Common myeloid progenitor, CD34-positive (primary cell): ENCODE measurements around the gene GSTM5.
A peak's percentile ranks its signal among the peaks of the same experiment; 100 is the strongest.
"Not testable (repeated sequence)": the region's sequence is repeated elsewhere in the genome, so short reads cannot be mapped to it uniquely, and the experiment has no call there.

Experiments
- CTCF ChIA-PET: fragments of 350-600 bp; sonication (Branson Sonifier 250); formaldehyde crosslinking; loops from one replicate; lab custom pipeline; 2021; ENCODE audit warnings: antibody characterized with exemption; lab: Charles Lee
- POLR2A ChIA-PET: fragments of 350-600 bp; sonication (Branson Sonifier 250); formaldehyde crosslinking; loops from one replicate; lab custom pipeline; 2021; ENCODE audit warnings: antibody characterized with exemption; lab: Charles Lee
- DNase-seq, 3 donors: peaks; one replicate each; pipeline versions ENCODE4 v3.0.0 to v3.0.0-alpha.2; 2013
- H3K27ac ChIP-seq, 2 experiments: 1 replicate in 1 of 2; 2 replicates in 1 of 2; pipeline ENCODE4 v1.7.0; 2013; ENCODE audit warnings: inconsistent platforms in 2 of 2, low read length in 2 of 2, mild to moderate bottlenecking in 2 of 2, low read depth in 1 of 2, moderate library complexity in 1 of 2; ENCODE audit not compliant: severe bottlenecking in 2 of 2, insufficient read depth in 1 of 2, poor library complexity in 1 of 2
- H3K27me3 ChIP-seq, 5 experiments: replicated peaks in 2 of 5; 1 replicate in 3 of 5; 2 replicates in 2 of 5; pipeline versions ENCODE4 v1.6.1 to v1.7.0; 2013; ENCODE audit warnings: low read length in 4 of 5, mild to moderate bottlenecking in 2 of 5, moderate library complexity in 2 of 5, inconsistent platforms in 1 of 5; ENCODE audit not compliant: insufficient read depth in 5 of 5, control insufficient read depth in 4 of 5
- H3K36me3 ChIP-seq, 4 experiments: 1 replicate in 2 of 4; 2 replicates in 2 of 4; pipeline versions ENCODE4 v1.6.1 to v1.7.0; 2013; ENCODE audit warnings: low read length in 3 of 4, control low read depth in 1 of 4, mild to moderate bottlenecking in 1 of 4; ENCODE audit not compliant: control insufficient read depth in 4 of 4, insufficient read depth in 4 of 4
- H3K4me1 ChIP-seq, 4 experiments: 1 replicate in 3 of 4; 2 replicates in 1 of 4; pipeline versions ENCODE4 v1.6.1 to v1.7.1; 2013; ENCODE audit warnings: low read length in 3 of 4, mild to moderate bottlenecking in 3 of 4, control low read depth in 1 of 4, inconsistent platforms in 1 of 4, moderate library complexity in 1 of 4; ENCODE audit not compliant: control insufficient read depth in 4 of 4, insufficient read depth in 4 of 4; ENCODE audit errors: control extremely low read depth in 1 of 4
- H3K4me3 ChIP-seq, 7 experiments: 1 replicate in 4 of 7; 2 replicates in 3 of 7; pipeline versions ENCODE4 v1.5.1 to v1.7.0; 2013; ENCODE audit warnings: mild to moderate bottlenecking in 7 of 7, low read length in 6 of 7, moderate library complexity in 6 of 7, inconsistent platforms in 2 of 7, low read depth in 2 of 7, control low read depth in 1 of 7; ENCODE audit not compliant: insufficient read depth in 4 of 7, control insufficient read depth in 1 of 7; ENCODE audit errors: extremely low read depth in 1 of 7
- H3K9me3 ChIP-seq, 5 experiments: 1 replicate in 4 of 5; 2 replicates in 1 of 5; pipeline versions ENCODE4 v1.6.1 to v1.7.1; 2013; ENCODE audit warnings: low read length in 4 of 5, mild to moderate bottlenecking in 2 of 5, inconsistent platforms in 1 of 5, low read depth in 1 of 5, moderate library complexity in 1 of 5; ENCODE audit not compliant: control insufficient read depth in 4 of 5, insufficient read depth in 2 of 5; ENCODE audit errors: control extremely low read depth in 1 of 5
- WGBS: methylation state at CpG from one replicate; pipeline ENCODE4 v1.1.5; 2013; ENCODE audit not compliant: insufficient coverage; 5-methylcytosine and 5-hydroxymethylcytosine counted together

The GSTM5 gene

DNA sequence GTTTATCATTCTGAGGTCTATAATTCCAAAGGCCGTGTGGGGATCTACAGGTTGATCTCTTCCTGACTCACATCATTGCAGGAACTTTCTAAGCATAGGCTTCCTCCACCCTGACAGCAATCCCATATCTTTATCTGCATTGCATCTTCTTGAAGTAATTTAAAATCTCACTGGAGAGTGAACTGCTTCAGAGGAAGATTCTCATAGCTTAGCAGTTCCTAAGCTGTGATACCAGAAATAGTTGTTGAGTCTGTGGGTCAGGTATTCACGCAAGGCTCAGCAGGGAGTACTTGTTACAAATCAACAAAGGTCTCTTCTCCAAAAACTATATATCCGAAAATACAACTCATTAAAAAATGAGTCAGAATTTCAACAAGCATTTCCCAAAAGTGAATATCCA is 16.9 kb upstream of the GSTM5 start:
- CTCF ChIA-PET, DNase-seq, H3K27ac ChIP-seq, H3K9me3 ChIP-seq, H3K4me3 ChIP-seq, H3K4me1 ChIP-seq, H3K27me3 ChIP-seq, POLR2A ChIA-PET: not testable (repeated sequence)
- no CpG with 5 or more reads among the region's 3 CpGs for WGBS
- H3K36me3 ChIP-seq, result peaks cover 0 to 28% (median 0%) of the 10 kb centered on the region in 4 experiments

DNA sequence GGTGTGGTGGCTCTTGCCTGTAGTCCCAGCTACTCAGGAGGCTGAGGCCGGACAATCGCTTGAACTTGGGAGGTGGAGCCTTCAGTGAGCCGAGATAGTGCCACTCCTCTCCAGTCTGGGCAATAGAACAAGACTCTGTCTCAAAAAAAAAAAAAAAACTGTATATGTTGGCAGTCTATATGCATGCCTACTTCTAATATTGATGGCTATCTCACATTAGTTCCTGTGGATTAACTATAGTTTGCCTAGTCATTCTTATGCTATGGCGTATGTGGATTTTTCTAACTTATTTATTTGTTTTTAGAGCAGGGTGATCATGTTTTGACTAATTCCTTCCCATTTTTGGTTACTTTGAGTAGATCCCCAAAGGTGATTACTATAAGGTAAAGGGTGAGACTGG is 15.0 kb upstream of the GSTM5 start:
- DNase-seq, result no peak
- peaks cover 0 to 12% (median 0%) of the 10 kb centered on the region in 4 experiments for H3K36me3 ChIP-seq
- H3K27me3 ChIP-seq, result no peaks in the 10 kb centered on the region
- no peaks in the 10 kb centered on the region for H3K4me1 ChIP-seq
- H3K4me3 ChIP-seq, result no peak overlapping the region
- ChIA-PET CTCF (no interaction called here), POLR2A (no interaction called here)
- WGBS, result no CpG with 5 or more reads among the region's 4 CpGs
- no peaks in the 10 kb centered on the region for H3K9me3 ChIP-seq
- no peak overlapping the region for H3K27ac ChIP-seq

DNA sequence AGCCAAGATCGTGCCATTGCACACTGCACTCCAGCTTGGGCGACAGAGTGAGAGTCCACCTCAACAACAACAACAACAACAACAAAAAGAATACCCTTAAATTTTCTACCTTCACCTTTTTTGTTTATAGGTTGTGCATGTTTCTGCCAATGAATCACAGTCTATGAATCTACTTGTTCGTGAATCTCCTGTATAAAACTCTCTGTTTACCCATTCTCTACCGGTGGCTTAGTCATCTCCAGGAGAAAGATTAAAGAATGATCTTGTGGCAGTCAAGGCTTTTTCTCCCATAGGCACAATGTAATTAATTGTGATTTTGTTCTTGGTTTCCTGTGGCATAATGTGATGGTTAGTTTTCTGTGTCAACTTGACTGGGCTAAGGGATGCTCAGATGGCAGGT is 14.2 kb upstream of the GSTM5 start:
- CTCF ChIA-PET, POLR2A ChIA-PET, H3K27ac ChIP-seq, H3K4me3 ChIP-seq, H3K27me3 ChIP-seq, DNase-seq, H3K9me3 ChIP-seq, H3K4me1 ChIP-seq: not testable (repeated sequence)
- WGBS, result no CpG with 5 or more reads among the region's 4 CpGs
- peaks cover 0 to 12% (median 0%) of the 10 kb centered on the region in 4 experiments for H3K36me3 ChIP-seq

DNA sequence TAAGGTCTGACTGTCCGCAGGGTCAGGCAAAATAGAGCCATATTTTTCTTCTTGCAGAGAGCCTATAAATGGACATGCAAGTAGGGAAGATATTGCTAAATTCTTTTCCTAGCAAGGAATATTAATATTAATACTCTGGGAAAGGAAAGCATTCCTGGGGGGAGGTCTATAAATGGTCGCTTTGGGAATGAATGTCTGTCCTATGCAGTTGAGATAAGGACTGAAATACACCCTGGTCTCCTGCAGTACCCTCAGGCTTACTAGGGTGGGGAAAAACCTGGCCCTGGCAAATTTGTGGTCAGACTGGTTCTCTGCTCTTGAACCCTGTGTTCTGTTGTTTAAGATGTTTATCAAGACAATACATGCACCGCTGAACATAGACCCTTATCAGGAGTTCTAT is 9.1 kb upstream of the GSTM5 start:
- H3K4me3 ChIP-seq, CTCF ChIA-PET, H3K27me3 ChIP-seq, H3K36me3 ChIP-seq, H3K4me1 ChIP-seq, POLR2A ChIA-PET, DNase-seq, H3K27ac ChIP-seq, H3K9me3 ChIP-seq: not testable (repeated sequence)
- WGBS, result 100% methylated on average over 1 of the region's 3 CpGs

DNA sequence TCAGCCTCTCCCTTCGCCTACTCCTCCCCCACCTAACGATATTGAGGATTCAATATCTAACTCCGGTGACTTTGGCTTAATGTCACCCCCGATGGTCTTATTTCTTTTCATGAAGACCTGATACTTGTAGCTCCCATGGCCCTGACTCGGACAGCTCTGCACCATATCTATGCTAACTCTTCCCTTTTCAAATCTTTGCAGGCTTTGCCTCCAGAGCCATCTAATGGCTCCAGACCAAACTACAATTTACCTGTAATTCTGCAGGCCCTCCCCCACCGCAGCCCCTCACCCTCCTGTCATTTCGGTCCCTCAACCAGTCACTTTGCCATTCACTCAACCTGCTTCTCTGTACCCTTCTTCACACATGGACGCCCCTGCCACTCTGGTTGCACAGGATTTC is 7.9 kb upstream of the GSTM5 start:
- ChIA-PET CTCF (interaction anchor here (1.4 kb wide), 1 partner anchor 63 kb away, joined by 4 read pairs; no protein-coding TSS in a partner anchor), POLR2A (no interaction called here)
- H3K4me1 ChIP-seq, result no peaks in the 10 kb centered on the region
- peaks cover 0 to 3% (median 0%) of the 10 kb centered on the region in 4 experiments for H3K36me3 ChIP-seq
- 78% methylated on average over 7 of the region's 8 CpGs for WGBS
- peaks cover 0 to 9% (median 3%) of the 10 kb centered on the region in 5 experiments for H3K9me3 ChIP-seq
- H3K4me3 ChIP-seq, result no peak overlapping the region
- no peak for DNase-seq
- no peaks in the 10 kb centered on the region for H3K27me3 ChIP-seq
- no peak overlapping the region for H3K27ac ChIP-seq

DNA sequence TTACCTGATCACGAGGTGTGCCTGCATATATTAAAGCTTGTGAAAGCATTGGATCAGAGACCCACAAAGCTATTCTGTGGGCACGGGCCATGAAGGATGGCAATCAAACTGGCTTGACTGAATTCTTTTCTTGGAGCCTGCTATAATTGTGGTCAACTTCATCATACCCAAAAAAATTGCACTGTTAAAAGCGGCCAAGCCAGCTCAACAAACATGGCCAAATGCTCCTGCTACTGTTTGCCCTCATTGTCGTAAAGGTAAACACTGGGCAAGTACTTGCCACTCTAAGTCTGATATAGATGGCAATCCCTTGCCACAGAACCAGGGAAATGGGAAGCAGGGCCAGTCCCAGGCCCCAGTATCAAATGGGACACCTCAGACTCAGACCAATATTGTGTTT is 6.6 kb upstream of the GSTM5 start:
- Histone ChIP-seq H3K4me3 (no peak overlapping the region), H3K9me3 (peaks cover 0 to 9% (median 3%) of the 10 kb centered on the region in 5 experiments), H3K4me1 (no peaks in the 10 kb centered on the region), H3K27ac (no peak overlapping the region), H3K36me3 (peaks cover 0 to 3% (median 0%) of the 10 kb centered on the region in 4 experiments), H3K27me3 (no peaks in the 10 kb centered on the region)
- 96% methylated on average over 4 of the region's 4 CpGs for WGBS
- POLR2A ChIA-PET, result no interaction called here
- no peak for DNase-seq
- CTCF ChIA-PET, result interaction anchor here (1.4 kb wide), 1 partner anchor 64 kb away, joined by 4 read pairs; no protein-coding TSS in a partner anchor

DNA sequence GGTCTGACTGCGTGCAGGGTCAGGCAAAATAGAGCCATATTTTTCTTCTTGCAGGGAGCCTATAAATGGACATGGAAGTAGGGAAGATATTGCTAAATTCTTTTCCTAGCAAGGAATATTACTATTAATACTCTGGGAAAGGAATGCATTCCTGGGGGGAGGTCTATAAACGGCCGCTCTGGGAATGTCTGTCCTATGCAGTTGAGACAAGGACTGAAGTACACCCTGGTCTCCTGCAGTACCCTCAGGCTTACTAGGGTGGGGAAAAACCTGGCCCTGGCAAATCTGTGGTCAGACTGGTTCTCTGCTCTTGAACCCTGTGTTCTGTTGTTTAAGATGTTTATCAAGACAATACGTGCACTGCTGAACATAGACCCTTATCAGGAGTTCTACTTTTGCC is 3.1 kb upstream of the GSTM5 start:
- POLR2A ChIA-PET, H3K27me3 ChIP-seq, H3K36me3 ChIP-seq, H3K9me3 ChIP-seq, H3K27ac ChIP-seq, H3K4me3 ChIP-seq, H3K4me1 ChIP-seq: not testable (repeated sequence)
- no CpG with 5 or more reads among the region's 4 CpGs for WGBS
- CTCF ChIA-PET, result interaction anchor here (1.0 to 1.1 kb wide), 2 partner anchors 9 to 445 kb away, joined by 3 read pairs; no protein-coding TSS in a partner anchor
- DNase-seq, result peak in 1 of 3 donors; percentile 17
